Activated CD4-positive, alpha-beta T cell treated with anti-CD3 and anti-CD28 coated beads, Interleukin-2, amount 50 U/mL, for 16 hours (primary cell): ENCODE measurements around the gene ASPRV1.
"Not testable (repeated sequence)": the region's sequence is repeated elsewhere in the genome, so short reads cannot be mapped to it uniquely, and the experiment has no call there.

Source experiments
- DNase-seq: peaks from one replicate; pipeline ENCODE4 v3.0.0-alpha.2; 2020

Gene ASPRV1

GRCh38 chr2:69959425-69959824 lies 2.0 kb downstream of the ASPRV1 start:
- no peak for DNase-seq

DNA sequence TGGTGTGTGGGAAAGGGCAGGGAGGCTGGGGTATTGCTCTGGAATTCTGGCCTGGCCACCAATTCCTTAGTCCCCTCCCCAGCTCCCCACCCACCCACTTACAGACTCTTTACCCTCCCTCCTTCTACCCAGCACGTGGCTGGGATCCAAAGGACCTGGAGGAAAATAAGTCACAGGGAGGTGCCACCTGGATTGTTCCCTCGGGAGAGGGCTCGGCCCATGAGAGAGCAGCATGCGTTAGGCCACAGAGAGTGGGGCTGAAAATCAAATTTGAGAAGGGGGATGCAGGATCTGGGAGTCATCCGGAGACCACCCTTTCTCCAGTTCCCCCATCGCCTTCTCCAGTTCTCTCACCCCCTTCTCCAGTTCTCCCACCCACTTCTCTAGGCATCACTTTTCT lies 3.0 kb downstream of the ASPRV1 start:
- no peak for DNase-seq

DNA sequence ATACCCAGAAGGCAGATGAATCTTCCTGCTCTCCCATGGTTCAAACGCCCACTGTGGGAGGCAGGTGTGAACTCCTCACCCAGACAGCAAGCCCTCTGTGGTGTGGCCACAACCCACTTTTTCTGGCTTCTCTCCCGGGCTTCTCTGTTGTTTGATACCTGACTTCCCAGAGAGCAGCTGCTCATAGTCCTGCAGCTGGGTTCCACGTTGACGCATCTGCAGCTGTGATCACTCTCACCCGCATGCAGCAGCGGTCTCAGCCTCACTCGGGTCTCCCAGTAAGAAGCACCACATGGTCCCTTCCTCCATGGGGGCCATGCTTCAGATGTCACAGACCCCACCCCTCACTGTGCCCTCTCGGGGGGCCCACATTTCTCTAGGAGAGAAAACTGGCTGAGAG lies 3.5 kb downstream of the ASPRV1 start:
- DNase-seq, result no peak

GRCh38 chr2:69956475-69956979 lies 4.9 kb downstream of the ASPRV1 start:
- no peak for DNase-seq

DNA sequence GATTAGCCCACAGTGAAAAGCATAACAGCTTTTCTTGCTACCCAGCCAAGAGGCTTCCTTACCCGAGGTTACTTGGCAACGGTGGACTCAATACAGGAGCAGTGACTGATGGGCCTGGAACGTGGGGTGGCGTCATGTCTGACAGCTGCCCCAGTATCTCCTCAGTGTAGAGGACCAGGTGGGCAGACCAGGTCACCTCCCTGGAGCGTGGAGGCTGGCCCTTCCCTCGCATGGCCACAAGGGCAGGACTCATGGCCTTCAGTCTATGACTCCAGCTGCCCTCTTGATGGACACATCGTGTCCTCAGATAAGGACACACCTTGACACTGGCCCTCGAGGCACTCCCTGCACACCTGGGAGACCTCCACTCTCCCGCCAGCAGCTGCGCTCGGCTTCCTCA lies 6.4 kb downstream of the ASPRV1 start:
- no peak for DNase-seq

DNA sequence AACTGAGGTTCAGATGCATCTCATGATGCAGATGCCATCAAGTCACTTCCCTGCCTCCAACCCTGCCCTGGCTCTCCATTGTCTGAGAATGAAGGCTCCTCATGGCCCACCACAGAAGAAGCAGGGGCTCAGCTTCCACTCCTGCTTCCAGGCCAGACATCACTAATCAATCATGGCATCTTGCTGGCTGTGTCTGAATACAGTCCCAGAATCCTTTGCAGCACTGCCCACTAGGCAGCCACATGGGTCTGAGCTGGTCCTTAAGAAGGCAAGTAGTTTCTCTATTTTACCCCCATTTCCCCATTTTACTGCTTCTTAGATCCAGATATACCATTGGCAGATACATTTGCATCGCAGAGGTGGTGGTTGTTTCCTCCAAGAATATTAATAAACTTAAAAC lies 7.3 kb downstream of the ASPRV1 start:
- DNase-seq, result no peak

DNA sequence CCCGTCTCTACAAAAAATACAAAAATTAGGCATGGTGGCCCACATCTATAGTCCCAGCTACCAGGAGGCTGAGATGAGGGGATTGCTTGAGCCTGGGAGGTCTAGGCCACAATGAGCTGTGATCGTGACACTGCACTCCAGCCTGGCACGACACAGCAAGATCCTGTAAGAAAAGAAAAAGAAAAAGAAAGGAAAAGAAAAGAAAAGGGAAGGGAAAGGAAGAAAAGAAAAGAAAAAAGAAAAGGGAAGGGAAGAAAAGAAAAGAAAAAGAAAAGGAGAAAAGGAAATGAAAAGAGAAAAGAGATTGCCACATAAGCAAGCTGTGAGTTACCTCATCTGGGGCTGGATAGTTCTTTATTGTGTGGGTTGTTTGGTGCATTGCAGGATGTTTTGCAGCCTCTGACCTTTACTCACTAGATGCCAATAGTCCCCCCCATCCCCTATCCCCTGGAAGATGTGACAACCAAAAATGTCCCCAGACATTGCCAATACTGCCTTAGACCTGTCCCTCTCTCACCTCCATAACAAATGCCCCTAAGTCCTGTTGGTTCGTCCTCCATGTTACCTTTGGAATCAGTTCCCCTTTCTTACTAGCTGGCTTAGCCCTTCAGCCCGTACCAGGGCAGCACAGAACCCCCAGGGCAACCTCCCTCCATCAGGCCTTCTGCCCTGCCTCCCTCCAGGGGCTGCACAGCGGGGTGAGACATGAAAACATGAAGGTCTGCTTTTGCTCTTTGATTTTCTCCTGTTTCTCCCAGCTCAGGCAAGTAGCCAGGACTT lies 8.9 kb downstream of the ASPRV1 start:
- DNase-seq, result no peak

DNA sequence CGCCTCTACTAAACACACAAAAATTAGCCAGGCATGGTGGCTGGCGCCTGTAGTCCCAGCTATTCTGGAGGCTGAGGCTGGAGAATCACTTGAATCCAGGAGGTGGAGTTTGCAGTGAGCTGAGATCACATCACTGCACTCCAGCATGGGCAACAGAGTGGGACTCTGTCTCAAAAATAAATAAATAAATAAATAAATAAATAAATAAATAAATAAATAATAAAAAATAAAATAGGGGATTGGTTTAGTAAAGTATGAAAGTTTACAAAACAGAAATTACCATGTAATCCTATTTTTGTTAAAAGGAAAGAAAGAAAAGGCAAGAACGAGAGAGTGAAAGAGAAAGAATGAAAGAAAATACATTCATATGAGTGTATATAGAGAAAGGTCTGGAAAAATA lies 10.8 kb downstream of the ASPRV1 start:
- DNase-seq, result not testable (repeated sequence)

DNA sequence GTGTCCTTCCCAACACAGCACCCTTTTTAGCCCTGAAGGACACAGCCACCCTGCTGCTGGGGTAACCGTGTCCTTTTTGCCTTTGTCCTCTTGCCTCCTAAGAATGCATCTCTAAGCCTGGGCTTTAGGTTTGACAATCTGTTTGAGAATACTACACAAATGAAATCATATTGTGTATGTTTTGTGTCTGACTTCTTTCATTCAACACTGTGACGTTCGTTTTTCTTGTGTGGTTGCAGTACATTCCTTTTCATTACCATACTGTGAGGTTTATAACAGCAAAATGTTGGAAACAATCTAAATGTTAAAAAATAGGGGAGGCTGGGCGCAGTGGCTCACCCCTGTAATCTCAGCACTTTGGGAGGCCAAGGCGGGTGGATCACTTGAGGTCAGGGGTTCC lies 11.2 kb downstream of the ASPRV1 start:
- no peak for DNase-seq

- no peak for DNase-seq
Measured at GRCh38 chr2:69948963-69949645, 12.3 kb downstream of the ASPRV1 start.

- no peak for DNase-seq
Measured at GRCh38 chr2:69948032-69948962, 13.1 kb downstream of the ASPRV1 start.

DNA sequence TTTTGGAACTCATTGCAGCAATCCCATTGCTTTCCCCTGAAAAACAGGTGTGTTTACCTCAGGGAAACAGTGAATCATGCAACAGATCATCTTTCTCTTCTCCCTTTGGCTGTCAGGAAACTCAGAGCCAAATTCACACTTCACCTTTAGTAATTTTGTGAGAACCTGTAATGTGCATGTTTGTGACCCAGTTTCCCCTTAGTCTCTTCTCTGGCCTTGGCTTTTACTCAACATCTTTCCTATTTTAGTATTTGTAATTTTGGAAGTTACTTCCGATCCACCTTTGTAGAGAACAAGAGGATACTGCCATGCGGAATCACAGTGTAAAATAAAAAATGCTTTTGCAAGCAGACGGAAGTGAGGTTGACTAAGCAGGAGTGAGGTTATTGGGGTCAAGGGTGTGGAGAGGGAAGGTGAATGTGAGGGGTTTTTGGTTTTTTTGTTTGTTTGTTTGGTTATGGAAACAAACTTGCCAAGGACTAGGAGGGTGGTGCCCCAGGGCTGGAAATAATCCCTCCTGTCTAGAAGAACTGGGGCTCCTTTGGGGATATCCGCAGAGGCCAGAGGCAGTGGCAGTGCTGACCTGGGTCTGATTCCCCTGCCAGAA lies 14.0 kb downstream of the ASPRV1 start:
- no peak for DNase-seq

GRCh38 chr2:69946351-69947324 lies 14.8 kb downstream of the ASPRV1 start:
- DNase-seq, result peak; percentile 84

DNA sequence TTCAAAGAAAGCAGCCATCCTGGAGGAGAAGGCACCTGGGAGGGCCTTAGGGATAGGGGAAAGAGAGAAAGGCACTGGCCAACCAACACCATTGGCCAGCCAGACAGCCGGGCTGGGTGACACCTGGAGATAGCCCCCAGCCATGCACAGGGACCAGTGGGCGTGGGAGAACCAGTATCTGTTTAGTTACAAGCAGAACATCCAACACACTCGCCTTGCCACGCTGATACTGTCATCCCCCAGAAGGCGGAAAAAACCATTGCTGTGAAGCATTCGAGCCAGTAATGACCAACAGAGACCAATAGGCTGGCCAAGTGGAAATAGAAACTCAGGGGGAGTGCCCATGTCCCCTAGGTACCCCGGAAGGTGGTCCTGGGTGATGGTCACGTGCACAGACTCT lies 15.5 kb downstream of the ASPRV1 start:
- no peak for DNase-seq

DNA sequence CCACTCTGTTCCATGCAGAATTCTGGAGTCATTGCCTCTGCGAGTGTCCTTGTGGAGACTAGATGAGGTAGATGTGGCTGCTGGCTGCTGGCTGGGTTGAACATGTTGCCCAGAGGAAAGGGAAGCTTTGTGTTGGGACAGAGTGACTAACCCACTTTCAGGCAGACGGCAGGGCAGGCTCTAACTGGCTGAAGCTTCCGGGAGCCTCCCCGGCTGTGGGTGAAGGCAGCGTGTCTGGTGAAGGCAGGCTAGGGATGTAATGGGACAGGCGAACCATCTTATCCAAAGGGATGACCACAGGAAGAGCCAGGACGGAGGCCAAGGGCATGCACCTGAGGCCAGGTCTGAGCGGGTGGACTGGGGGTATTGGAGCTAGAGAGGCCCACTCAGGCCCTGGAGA lies 16.0 kb downstream of the ASPRV1 start:
- no peak for DNase-seq

DNA sequence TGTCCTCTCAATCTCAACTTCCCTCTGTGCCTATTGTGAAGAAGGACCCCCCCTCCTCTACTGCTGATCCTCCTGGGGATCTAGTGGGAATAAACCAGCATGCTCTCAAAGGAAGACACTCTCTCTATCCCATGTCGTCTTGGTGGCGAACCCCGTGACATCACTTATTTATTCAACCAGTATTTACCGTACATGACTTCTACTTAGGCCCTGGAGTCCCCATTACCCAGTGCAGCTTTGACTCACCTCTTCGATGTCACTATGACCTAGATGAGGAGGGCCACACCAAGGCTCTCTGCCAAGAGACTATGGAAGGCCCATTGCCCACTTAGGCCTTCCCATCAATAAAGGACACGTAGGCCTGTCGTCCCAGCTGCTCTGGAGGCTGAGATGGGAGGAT lies 16.7 kb downstream of the ASPRV1 start:
- DNase-seq, result no peak

GRCh38 chr2:69943843-69944525 lies 17.4 kb downstream of the ASPRV1 start:
- DNase-seq, result no peak

DNA sequence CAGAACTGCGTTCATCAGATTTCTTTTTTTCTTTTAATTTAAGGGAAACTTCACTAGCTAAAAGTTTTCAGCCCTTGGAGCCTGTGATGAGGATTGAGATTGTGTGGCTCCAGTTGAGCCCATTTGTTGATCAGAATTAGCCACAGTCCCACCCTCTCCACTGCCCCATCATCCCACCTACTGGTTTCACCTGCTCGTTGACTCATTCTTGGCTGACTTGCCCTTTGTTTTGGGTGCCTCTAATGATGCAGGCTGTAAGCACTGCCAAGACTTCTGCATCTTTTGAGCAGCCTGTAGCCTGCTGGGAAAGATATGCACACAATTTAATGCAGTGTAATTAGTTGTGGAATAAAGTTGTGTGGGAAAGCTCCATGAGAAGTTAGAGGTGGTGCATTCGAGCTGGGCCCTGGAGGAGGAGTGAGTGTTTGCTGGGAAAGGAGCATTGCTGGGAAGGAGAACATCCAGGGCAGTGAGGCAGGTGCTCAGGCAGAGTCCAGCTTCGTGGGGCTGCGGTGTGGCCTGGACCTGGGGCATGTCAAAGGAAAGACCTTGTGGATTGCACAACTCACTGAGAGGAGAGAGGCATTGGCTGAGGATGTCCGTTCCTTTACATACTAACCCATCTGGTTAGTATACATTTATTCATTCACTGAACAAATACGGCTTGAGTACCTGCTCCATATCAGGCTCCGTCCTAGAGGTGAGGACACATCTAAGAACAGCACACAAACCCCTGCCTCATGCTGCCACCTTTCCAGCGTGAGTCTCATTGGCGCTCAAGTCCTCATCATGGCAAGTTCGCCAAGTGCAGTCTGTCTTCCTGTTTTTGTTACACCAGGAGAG lies 18.2 kb downstream of the ASPRV1 start:
- DNase-seq, result no peak

DNA sequence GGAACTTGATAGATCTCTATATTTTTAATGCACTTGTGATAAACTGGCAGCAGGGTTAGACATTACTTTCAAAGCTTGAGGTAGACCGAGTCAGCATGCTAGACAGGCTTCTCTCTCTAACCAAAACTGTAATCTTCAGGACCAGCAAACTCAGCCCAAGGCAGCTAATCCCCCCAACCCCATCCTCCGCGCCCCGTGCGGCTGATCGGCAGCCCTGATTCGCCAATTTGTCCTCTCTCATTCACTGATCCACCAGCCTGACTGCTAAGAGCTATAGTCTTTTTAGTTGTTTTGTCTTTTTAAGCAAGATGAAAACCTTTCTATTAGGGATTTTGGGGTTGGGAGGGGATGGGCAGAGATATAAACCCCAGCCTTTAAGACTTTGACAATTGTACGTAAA lies 20.7 kb downstream of the ASPRV1 start:
- no peak for DNase-seq

GRCh38 chr2:69939722-69940121 lies 21.7 kb downstream of the ASPRV1 start:
- DNase-seq, result no peak
